Measurements from ENCODE around the gene FOXN3.
A peak's percentile ranks its signal among the peaks of the same experiment; 100 is the strongest.

Gene FOXN3

GRCh38 chr14:89417091-89417464, at the start of gene FOXN3:
TSS of gene FOXN3 (minus strand) at chr14:89417233. CDS start at chr14:89412476, 4,757 bp downstream.
- peak; percentile 81 for DNase-seq (ENCODE audit: low spot score)

GRCh38 chr14:89466484-89466883, 49.5 kb upstream of the FOXN3 start:
- no peak for DNase-seq (ENCODE audit: low spot score)

- no peak for DNase-seq (ENCODE audit: low spot score)
These were observed 48.8 kb upstream of the FOXN3 start for GRCh38 chr14:89465876-89466275.

- DNase-seq (ENCODE audit: low spot score) = no peak
These were observed 44.2 kb upstream of the FOXN3 start for GRCh38 chr14:89461256-89461655.

GRCh38 chr14:89458713-89459420, 41.8 kb upstream of the FOXN3 start:
- DNase-seq (ENCODE audit: low spot score) = no peak

GRCh38 chr14:89457007-89457406, 40.0 kb upstream of the FOXN3 start:
- DNase-seq (ENCODE audit: low spot score) = no peak

GRCh38 chr14:89455412-89455811, 38.4 kb upstream of the FOXN3 start:
- DNase-seq (ENCODE audit: low spot score) = no peak

- DNase-seq (ENCODE audit: low spot score) = no peak
These were observed 38.0 kb upstream of the FOXN3 start for GRCh38 chr14:89454996-89455395.

- no peak for DNase-seq (ENCODE audit: low spot score)
These were observed 35.2 kb upstream of the FOXN3 start for GRCh38 chr14:89452281-89452680.

GRCh38 chr14:89451229-89451628, 34.2 kb upstream of the FOXN3 start:
- DNase-seq (ENCODE audit: low spot score) = no peak

GRCh38 chr14:89447182-89447944, 30.3 kb upstream of the FOXN3 start:
- no peak for DNase-seq (ENCODE audit: low spot score)

GRCh38 chr14:89445273-89445973, 28.4 kb upstream of the FOXN3 start:
- no peak for DNase-seq (ENCODE audit: low spot score)

GRCh38 chr14:89444516-89445125, 27.6 kb upstream of the FOXN3 start:
- no peak for DNase-seq (ENCODE audit: low spot score)

- DNase-seq (ENCODE audit: low spot score) = no peak
These were observed 27.0 kb upstream of the FOXN3 start for GRCh38 chr14:89444044-89444443.

- DNase-seq (ENCODE audit: low spot score) = no peak
These were observed 26.1 kb upstream of the FOXN3 start for GRCh38 chr14:89443042-89443629.

- DNase-seq (ENCODE audit: low spot score) = no peak
These were observed 25.2 kb upstream of the FOXN3 start for GRCh38 chr14:89442280-89442679.

GRCh38 chr14:89440986-89441909, 24.2 kb upstream of the FOXN3 start:
- no peak for DNase-seq (ENCODE audit: low spot score)

GRCh38 chr14:89435892-89436656, 19.0 kb upstream of the FOXN3 start:
- DNase-seq (ENCODE audit: low spot score) = no peak

- DNase-seq (ENCODE audit: low spot score) = no peak
These were observed 18.5 kb upstream of the FOXN3 start for GRCh38 chr14:89435492-89435891.

- DNase-seq (ENCODE audit: low spot score) = no peak
These were observed 15.2 kb upstream of the FOXN3 start for GRCh38 chr14:89432226-89432625.

All from COLO829 (cell line).